Upper lobe of left lung (tissue), 4 donors: Measurements from ENCODE around the gene CNIH2.

Experiments
- CTCF ChIP-seq, 6 experiments: fragments of 450-650 bp in 4 of 6; fragments of 200-600 bp in 2 of 6; sonication (generic) in 2 of 6; IDR thresholded peaks; one replicate each; pipeline ENCODE4 v1.5.1; 2016 to 2019; ENCODE audit warnings: antibody characterized with exemption in 6 of 6
- EP300 ChIP-seq, 4 donors: sonication (generic); formaldehyde crosslinking; IDR thresholded peaks; one replicate each; pipeline ENCODE4 v1.5.1; 2017; ENCODE audit warnings: antibody characterized with exemption in 4 of 4, control low read depth in 2 of 4
- POLR2A ChIP-seq, 4 donors: fragments of 450-650 bp; IDR thresholded peaks; one replicate each; pipeline ENCODE4 v1.5.1; 2016 to 2017; ENCODE audit warnings: antibody characterized with exemption in 4 of 4, mild to moderate bottlenecking in 2 of 4
- POLR2AphosphoS5 ChIP-seq, 2 donors: sonication (generic); formaldehyde crosslinking; IDR thresholded peaks; one replicate each; pipeline ENCODE4 v1.5.1; 2017; ENCODE audit warnings: antibody characterized with exemption in 2 of 2

GRCh38 chr11:66322732-66323427 is 44.9 kb downstream of the CNIH2 start:
- TF ChIP-seq CTCF (IDR thresholded peaks at IDR 0.05) (no peak), POLR2A (IDR thresholded peaks at IDR 0.05) (no peak), POLR2AphosphoS5 (IDR thresholded peaks at IDR 0.05) (no peak), EP300 (IDR thresholded peaks at IDR 0.05) (no peak)
